IMR-90 (cell line): Measurements from ENCODE around the gene SEC14L1. TPM values are rescaled to one million over a fixed set of nuclear protein-coding genes. Genes with fewer than 3 reads are reported as not detected.

Experiments
- ATAC-seq: fragments of 200-7000 bp; cut with Tn5 transposase; 2 replicates; pipeline ENCODE4 v1.9.1; 2020; ENCODE audit warnings: low read depth, mild to moderate bottlenecking, moderate library complexity
- BruUV-seq: library from RNA; stranded (reverse); fragments of 400-500 nt; replicated peaks from 2 replicates; lab custom pipeline; 2021; lab: Mats Ljungman, UMichigan
- CTCF ChIA-PET: fragments of 300-600 bp; formaldehyde crosslinking; extraction: SDS; loops from one replicate; lab custom pipeline; 2021; ENCODE audit warnings: antibody characterized with exemption; lab: Yijun Ruan, JAX
- POLR2A ChIA-PET: fragments of 300-600 bp; sonication (Branson Sonifier 250); formaldehyde crosslinking; loops from one replicate; lab custom pipeline; 2022; ENCODE audit warnings: antibody characterized with exemption; ENCODE audit not compliant: unreplicated experiment; lab: Charles Lee
- DNase-seq: peaks from one replicate; pipeline ENCODE4 v3.0.0; 2013
- H2AFZ ChIP-seq: replicated peaks from 2 replicates; pipeline ENCODE3; 2013; ENCODE audit warnings: low read length, mild to moderate bottlenecking; ENCODE audit not compliant: poor library complexity
- H2AK5ac ChIP-seq: 2 replicates; pipeline ENCODE4 v1.6.1; 2013; ENCODE audit warnings: low read depth, low read length, inconsistent platforms
- H2AK9ac ChIP-seq: replicated peaks from 2 replicates; pipeline ENCODE3; 2013; ENCODE audit warnings: mild to moderate bottlenecking, low read depth, low read length, moderate library complexity; ENCODE audit not compliant: poor library complexity
- H2BK120ac ChIP-seq: 2 replicates; pipeline ENCODE4 v1.6.1; 2013; ENCODE audit warnings: low read depth, low read length, inconsistent platforms
- H2BK15ac ChIP-seq: 3 replicates; pipeline ENCODE4 v1.6.1; 2013; ENCODE audit warnings: low read depth, low read length, inconsistent platforms
- H2BK20ac ChIP-seq: 2 replicates; pipeline ENCODE4 v1.6.1; 2013; ENCODE audit warnings: low read depth, mild to moderate bottlenecking, inconsistent platforms, low read length, moderate library complexity
- H2BK5ac ChIP-seq: 2 replicates; pipeline ENCODE4 v1.6.1; 2013; ENCODE audit warnings: mild to moderate bottlenecking, low read depth, low read length, inconsistent platforms; ENCODE audit not compliant: poor library complexity, severe bottlenecking
- H3K14ac ChIP-seq: replicated peaks from 2 replicates; pipeline ENCODE4 v1.6.1; 2013; ENCODE audit warnings: low read depth, low read length, inconsistent platforms
- H3K18ac ChIP-seq: 2 replicates; pipeline ENCODE4 v1.6.1; 2013; ENCODE audit warnings: low read depth, low read length, control low read depth
- H3K23ac ChIP-seq: 2 replicates; pipeline ENCODE4 v1.6.1; 2013; ENCODE audit warnings: low read depth, low read length, inconsistent platforms
- H3K27ac ChIP-seq: 2 replicates; pipeline ENCODE4 v1.5.1; 2013; ENCODE audit warnings: mild to moderate bottlenecking, control low read depth, low read length; ENCODE audit not compliant: insufficient read depth
- H3K27me3 ChIP-seq: 2 replicates; pipeline ENCODE4 v1.6.1; 2013; ENCODE audit warnings: low read length; ENCODE audit not compliant: control insufficient read depth, insufficient read depth
- H3K36me3 ChIP-seq: 2 replicates; pipeline ENCODE4 v1.6.1; 2013; ENCODE audit warnings: low read length, mixed read lengths; ENCODE audit not compliant: control insufficient read depth, insufficient read depth
- H3K4ac ChIP-seq: 2 replicates; pipeline ENCODE4 v1.6.1; 2013; ENCODE audit warnings: low read depth, low read length, inconsistent platforms
- H3K4me1 ChIP-seq: 2 replicates; pipeline ENCODE4 v1.6.1; 2013; ENCODE audit warnings: low read length, mixed read lengths; ENCODE audit not compliant: control insufficient read depth, insufficient read depth
- H3K4me2 ChIP-seq: 2 replicates; pipeline ENCODE4 v1.6.1; 2013; ENCODE audit warnings: low read depth, mild to moderate bottlenecking, control low read depth, low read length, moderate library complexity
- H3K4me3 ChIP-seq: 2 replicates; pipeline ENCODE4 v1.5.1; 2013; ENCODE audit warnings: low read depth, mild to moderate bottlenecking, control low read depth, low read length, moderate library complexity; ENCODE audit not compliant: insufficient read depth
- H3K56ac ChIP-seq: 2 replicates; pipeline ENCODE4 v1.6.1; 2013; ENCODE audit warnings: low read length, inconsistent platforms; ENCODE audit not compliant: insufficient read depth; ENCODE audit errors: extremely low read depth
- H3K79me1 ChIP-seq, 2 experiments: 2 replicates each; pipeline ENCODE4 v1.6.1; 2013; ENCODE audit warnings: low read length in 2 of 2, inconsistent platforms in 1 of 2, low read depth in 1 of 2
- H3K9ac ChIP-seq: 2 replicates; pipeline ENCODE4 v1.6.1; 2013; ENCODE audit warnings: low read depth, low read length, control low read depth
- H3K9me1 ChIP-seq: 2 replicates; pipeline ENCODE4 v1.6.1; 2013; ENCODE audit warnings: low read length, inconsistent platforms; ENCODE audit not compliant: insufficient read depth
- H3K9me3 ChIP-seq: 2 replicates; pipeline ENCODE4 v1.6.1; 2013; ENCODE audit warnings: low read length; ENCODE audit not compliant: control insufficient read depth, insufficient read depth
- H4K20me1 ChIP-seq: 2 replicates; pipeline ENCODE4 v1.6.1; 2013; ENCODE audit warnings: low read length, inconsistent platforms; ENCODE audit not compliant: insufficient read depth
- H4K5ac ChIP-seq: 2 replicates; pipeline ENCODE4 v1.6.1; 2013; ENCODE audit warnings: mild to moderate bottlenecking, low read depth, low read length, control low read depth
- H4K8ac ChIP-seq, 2 experiments: 2 replicates each; pipeline ENCODE4 v1.6.1; 2013; ENCODE audit warnings: low read depth in 2 of 2, low read length in 2 of 2, control low read depth in 1 of 2, inconsistent platforms in 1 of 2
- H4K91ac ChIP-seq: 2 replicates; pipeline ENCODE4 v1.6.1; 2013; ENCODE audit warnings: low read depth, low read length, inconsistent platforms; ENCODE audit not compliant: insufficient read depth
- BHLHE40 ChIP-seq: fragments of 150-350 bp; IDR thresholded peaks from 2 replicates; pipeline ENCODE4 v1.6.1; 2016; ENCODE audit warnings: mild to moderate bottlenecking, low read depth, low read length
- CEBPB ChIP-seq: IDR thresholded peaks from 2 replicates; pipeline ENCODE4 v1.6.1; 2012; ENCODE audit warnings: low read depth, low read length, improper control_type of control experiment
- CHD1 ChIP-seq: IDR thresholded peaks from 2 replicates; pipeline ENCODE4 v1.6.1; 2012; ENCODE audit warnings: low read depth, low read length, improper control_type of control experiment
- CTCF ChIP-seq: conservative IDR thresholded peaks from 2 replicates; pipeline ENCODE4 v1.5.1; 2012; ENCODE audit warnings: mild to moderate bottlenecking, low read depth, low read length, improper control_type of control experiment
- ELK1 ChIP-seq: fragments of 150-350 bp; IDR thresholded peaks from 2 replicates; pipeline ENCODE4 v1.6.1; 2016; ENCODE audit warnings: low read depth, mild to moderate bottlenecking, low read length, moderate library complexity, borderline replicate concordance
- FOS ChIP-seq: fragments of 150-350 bp; IDR thresholded peaks from 2 replicates; pipeline ENCODE4 v1.6.1; 2016; ENCODE audit warnings: low read depth, low read length
- MAFK ChIP-seq: IDR thresholded peaks from 2 replicates; pipeline ENCODE4 v1.6.1; 2012; ENCODE audit warnings: low read depth, low read length, improper control_type of control experiment
- MAZ ChIP-seq: IDR thresholded peaks from 2 replicates; pipeline ENCODE4 v1.6.1; 2012; ENCODE audit warnings: low read depth, mild to moderate bottlenecking, low read length, improper control_type of control experiment, moderate library complexity, borderline replicate concordance
- MXI1 ChIP-seq: IDR thresholded peaks from 2 replicates; pipeline ENCODE4 v1.6.1; 2012; ENCODE audit warnings: low read depth, mild to moderate bottlenecking, low read length, moderate library complexity, borderline replicate concordance
- NFE2L2 ChIP-seq: fragments of 150-350 bp; IDR thresholded peaks from 2 replicates; pipeline ENCODE4 v1.6.1; 2016; ENCODE audit warnings: low read depth, mild to moderate bottlenecking, low read length
- POLR2A ChIP-seq: IDR thresholded peaks from 2 replicates; pipeline ENCODE4 v1.6.1; 2012; ENCODE audit warnings: mild to moderate bottlenecking, low read depth, low read length
- RAD21 ChIP-seq: IDR thresholded peaks from 2 replicates; pipeline ENCODE4 v1.6.1; 2012; ENCODE audit warnings: low read length, improper control_type of control experiment
- RCOR1 ChIP-seq: IDR thresholded peaks from 2 replicates; pipeline ENCODE4 v1.6.1; 2012; ENCODE audit warnings: mild to moderate bottlenecking, low read length, improper control_type of control experiment; ENCODE audit not compliant: insufficient replicate concordance
- RFX5 ChIP-seq: IDR thresholded peaks from 2 replicates; pipeline ENCODE4 v1.8.0; 2012; ENCODE audit warnings: low read depth, mild to moderate bottlenecking, low read length, moderate library complexity
- SMC3 ChIP-seq: fragments of 150-350 bp; IDR thresholded peaks from 2 replicates; pipeline ENCODE4 v1.6.1; 2016; ENCODE audit warnings: low read depth, mild to moderate bottlenecking, antibody characterized with exemption, low read length, moderate library complexity
- USF2 ChIP-seq: fragments of 150-350 bp; IDR thresholded peaks from 2 replicates; pipeline ENCODE4 v1.6.1; 2017; ENCODE audit warnings: mild to moderate bottlenecking, antibody characterized with exemption, low read length, low read depth
- WGBS, 2 experiments: methylation state at CpG; one replicate each; pipeline versions ENCODE4 v1.1.5 to v1.1.7; 2013; ENCODE audit warnings: missing lambda C conversion rate in 2 of 2; ENCODE audit not compliant: insufficient read length in 1 of 2; ENCODE audit errors: extremely low coverage in 2 of 2; 5-methylcytosine and 5-hydroxymethylcytosine counted together
- dilution Hi-C: fragments of 300-500 bp; cut with HindIII; formaldehyde crosslinking; loops from one replicate; pipeline ENCODE4 v1.14.3; 2018; ENCODE audit warnings: low sequenced_read_pairs; ENCODE audit not compliant: unreplicated experiment
- in situ Hi-C: fragments of 300-500 bp; cut with MboI; formaldehyde crosslinking; loops from 3 replicates; pipeline ENCODE4 v1.14.3; 2019; ENCODE audit warnings: low sequenced_read_pairs, inconsistent platforms, mixed read lengths
- intact Hi-C: fragments of 100-400 bp; cut with micrococcal nuclease; formaldehyde crosslinking; loops from 2 replicates; pipeline ENCODE4 v1.10.0; 2022
- polyA plus RNA-seq, 3 experiments: library from polyadenylated mRNA; depleted of rRNA; stranded (reverse); fragments of >200 nt; gene quantifications; 2 replicates each; pipeline ENCODE4 v1.2.3, GENCODE V29; 2012; ENCODE audit warnings: low replicate concordance in 1 of 3
- total RNA-seq: library from RNA; depleted of rRNA; stranded (reverse); fragments of >200 nt; gene quantifications from 2 replicates; pipeline ENCODE4 v1.2.3, GENCODE V29; 2012

SEC14L1 gene
- total and polyA plus RNA-seq, 2 of the 4 experiments (the other 2 are of a cell fraction), result 24.9 to 35.8 TPM

DNA sequence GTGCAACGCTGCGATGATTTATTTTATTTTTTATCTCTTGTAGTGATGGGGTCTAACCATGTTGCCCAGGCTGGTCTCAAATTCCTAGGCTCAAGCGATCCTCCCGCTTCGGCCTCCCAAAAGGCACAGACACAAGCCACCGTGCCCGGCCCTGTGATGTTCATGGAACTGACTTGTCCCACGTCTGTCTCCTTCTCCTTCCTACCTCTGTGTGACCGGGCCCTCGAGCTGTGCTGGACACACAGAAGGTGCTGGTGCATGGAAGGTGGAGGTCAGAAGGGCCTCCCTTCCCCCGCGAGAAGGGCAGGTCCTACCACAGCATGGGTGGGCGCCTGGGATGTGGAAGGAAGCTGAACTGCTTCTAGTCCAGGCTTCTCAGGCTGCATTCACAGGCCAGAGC, 88.0 kb downstream of the SEC14L1 start:
- no peaks in the 10 kb centered on the region for H3K27me3 ChIP-seq
- in situ Hi-C loops, result loop anchor here (5.0 to 25.0 kb wide), 2 partner anchors 52 to 367 kb away; partner anchors contain the start of gene MGAT5B

More for the DNA sequence above, 88.0 kb downstream of the SEC14L1 start:
- Histone ChIP-seq H2AK9ac (no peak overlapping the region), H2BK20ac (no peak overlapping the region), H3K9ac (no peak overlapping the region), H4K20me1 (no peaks in the 10 kb centered on the region), H3K9me3 (peaks cover 7% of the 10 kb centered on the region), H4K8ac (no peak overlapping the region), H3K27ac (no peak overlapping the region), H3K9me1 (no peaks in the 10 kb centered on the region; the same call in 1 of the 2 replicates), H3K36me3 (no peaks in the 10 kb centered on the region), H3K4me3 (no peak overlapping the region), H3K23ac (no peak overlapping the region), H4K91ac (no peak overlapping the region), H3K4me1 (no peaks in the 10 kb centered on the region), H2BK15ac (no peak overlapping the region), H2AFZ (no peak overlapping the region), H3K18ac (no peak overlapping the region), H2AK5ac (no peak overlapping the region), H3K14ac (no peak overlapping the region), H3K4ac (no peak overlapping the region), H3K56ac (no peak overlapping the region), H2BK120ac (no peak overlapping the region), H4K5ac (no peak overlapping the region), H3K79me1 (no peaks in the 10 kb centered on the region), H3K4me2 (no peak overlapping the region), H2BK5ac (no peak overlapping the region)
- intact Hi-C loops, result no loop called here
- TF ChIP-seq MXI1 (no peak), RAD21 (no peak), BHLHE40 (no peak), FOS (no peak), RCOR1 (no peak), ELK1 (no peak), RFX5 (no peak), USF2 (no peak), CEBPB (no peak), POLR2A (no peak), SMC3 (no peak), CHD1 (no peak), NFE2L2 (no peak), MAFK (no peak), MAZ (no peak), CTCF (no peak)
- dilution Hi-C loops, result no loop called here
- POLR2A ChIA-PET, result no interaction called here
- CTCF ChIA-PET, result no interaction called here
- no peak for DNase-seq
- BruUV-seq, result no TSS peak
- ATAC-seq, result no peak
- no CpG with 5 or more reads among the region's 13 CpGs for whole genome bisulfite sequencing, 2 experiments
